HG03520 (cell line): ENCODE results near the gene MYBBP1A.

Source experiments
- ATAC-seq: cut with Tn5 transposase; IDR thresholded peaks from one replicate; pipeline ENCODE4 v1.9.1; 2021; ENCODE audit warnings: mild to moderate bottlenecking, moderate library complexity; ENCODE audit not compliant: unreplicated experiment

The MYBBP1A gene

GRCh38 chr17:4520894-4521600 is 34.1 kb downstream of the MYBBP1A start:
- no peak for ATAC-seq

- ATAC-seq, result no peak
Measured at GRCh38 chr17:4520060-4520893, 34.9 kb downstream of the MYBBP1A start.

- ATAC-seq, result no peak
Measured at GRCh38 chr17:4519361-4519788, 35.8 kb downstream of the MYBBP1A start.

- no peak for ATAC-seq
Measured at GRCh38 chr17:4518901-4519300, 36.3 kb downstream of the MYBBP1A start.

- ATAC-seq, result no peak
Measured at GRCh38 chr17:4516735-4517134, 38.4 kb downstream of the MYBBP1A start.

- no peak for ATAC-seq
Measured at GRCh38 chr17:4515501-4515900, 39.7 kb downstream of the MYBBP1A start.

- ATAC-seq, result no peak
Measured at GRCh38 chr17:4514779-4515178, 40.4 kb downstream of the MYBBP1A start.

GRCh38 chr17:4514206-4514605 is 41.0 kb downstream of the MYBBP1A start:
- ATAC-seq, result no peak

- ATAC-seq, result no peak
Measured at GRCh38 chr17:4513113-4514032, 41.8 kb downstream of the MYBBP1A start.

- no peak for ATAC-seq
Measured at GRCh38 chr17:4512156-4513112, 42.8 kb downstream of the MYBBP1A start.

- ATAC-seq, result no peak
Measured at GRCh38 chr17:4511199-4511932, 43.8 kb downstream of the MYBBP1A start.

- no peak for ATAC-seq
Measured at GRCh38 chr17:4510618-4510941, 44.6 kb downstream of the MYBBP1A start.

GRCh38 chr17:4509923-4510617 is 45.1 kb downstream of the MYBBP1A start:
- ATAC-seq, result no peak

- ATAC-seq, result no peak
Measured at GRCh38 chr17:4509401-4509800, 45.8 kb downstream of the MYBBP1A start.

GRCh38 chr17:4508207-4508606 is 47.0 kb downstream of the MYBBP1A start:
- no peak for ATAC-seq

- no peak for ATAC-seq
Measured at GRCh38 chr17:4507361-4508111, 47.6 kb downstream of the MYBBP1A start.

GRCh38 chr17:4506892-4507291 is 48.3 kb downstream of the MYBBP1A start:
- no peak for ATAC-seq

- ATAC-seq, result no peak
Measured at GRCh38 chr17:4506175-4506813, 48.9 kb downstream of the MYBBP1A start.
